Measurements from ENCODE around the gene P4HB.
A peak's percentile ranks its signal among the peaks of the same experiment; 100 is the strongest.
"Not testable (repeated sequence)": the region's sequence is repeated elsewhere in the genome, so short reads cannot be mapped to it uniquely, and the experiment has no call there.

P4HB gene

DNA sequence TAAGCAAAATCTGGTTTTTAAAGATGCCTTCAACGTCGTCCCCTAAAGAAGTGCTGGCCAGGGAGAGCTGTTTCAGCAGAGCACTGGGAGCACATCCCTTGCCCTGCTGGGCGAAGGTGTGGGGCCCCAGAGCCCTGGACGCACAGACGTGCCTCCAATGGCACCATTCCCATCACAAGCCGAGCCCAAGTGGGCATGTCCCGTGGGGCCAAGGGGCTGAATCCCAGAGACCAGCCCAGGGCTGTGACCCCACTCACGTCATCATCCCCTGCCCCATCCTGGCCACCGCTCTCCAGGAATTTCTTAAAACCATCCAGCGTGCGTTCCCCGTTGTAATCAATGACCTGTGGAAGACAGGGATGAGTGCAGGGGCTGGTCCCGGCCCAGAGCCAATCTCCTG, 15.4 kb downstream of the P4HB start:
- no peak for DNase-seq

DNA sequence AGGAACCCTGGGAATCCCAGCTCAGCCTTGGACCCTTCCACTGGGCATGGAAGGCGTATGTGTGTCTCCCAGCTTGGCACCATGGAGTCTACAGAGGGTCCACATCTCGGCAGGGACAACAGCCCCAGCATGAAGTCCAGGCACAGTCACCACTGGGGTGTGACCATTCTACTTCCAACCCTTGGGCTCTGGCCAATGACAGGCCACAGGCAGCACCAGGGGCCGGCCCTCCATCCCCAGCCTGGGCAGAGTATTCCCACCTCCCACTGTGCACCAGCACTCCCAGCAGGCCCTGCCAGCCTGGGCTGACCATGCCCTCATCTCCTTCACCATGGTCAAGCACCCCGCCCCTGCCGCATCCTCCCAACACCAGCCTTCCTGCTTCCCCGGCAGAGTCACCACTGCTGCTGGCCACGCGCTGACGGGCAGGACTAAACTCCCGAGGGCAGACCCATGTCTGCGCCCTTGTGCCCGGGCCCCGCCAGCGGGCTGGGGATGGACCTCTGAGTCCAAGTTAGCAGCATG, 15.9 kb downstream of the P4HB start:
- DNase-seq: no peak

DNA sequence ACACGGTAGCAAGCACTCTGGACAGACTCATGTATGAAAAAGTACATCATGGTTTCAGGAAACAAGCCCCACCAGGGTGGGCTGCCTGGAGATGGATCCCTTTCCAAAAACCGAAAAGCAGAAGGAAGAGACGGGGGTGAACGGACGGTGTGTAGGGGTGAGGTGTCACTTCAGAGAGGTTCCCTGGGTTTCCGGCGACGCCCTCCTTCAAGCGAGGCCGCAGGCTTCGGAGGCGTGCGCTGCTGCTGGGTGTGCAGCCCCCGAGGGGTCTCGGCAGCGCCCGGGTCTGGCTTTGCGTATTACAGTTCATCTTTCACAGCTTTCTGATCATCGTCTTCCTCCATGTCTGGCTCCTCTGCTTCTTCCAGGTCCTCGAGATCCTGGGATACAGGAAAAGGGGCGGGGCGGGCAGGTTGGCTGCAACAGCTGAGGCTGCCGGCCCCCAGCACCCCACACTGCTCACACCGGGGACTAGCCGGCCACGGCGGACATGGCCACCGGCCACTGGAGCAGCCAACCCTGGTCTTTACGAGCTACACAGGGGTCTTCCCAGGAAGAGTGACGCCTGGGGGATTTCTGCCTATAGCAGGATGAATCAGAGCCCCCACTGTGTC, 16.5 kb downstream of the P4HB start:
- DNase-seq: no peak

DNA sequence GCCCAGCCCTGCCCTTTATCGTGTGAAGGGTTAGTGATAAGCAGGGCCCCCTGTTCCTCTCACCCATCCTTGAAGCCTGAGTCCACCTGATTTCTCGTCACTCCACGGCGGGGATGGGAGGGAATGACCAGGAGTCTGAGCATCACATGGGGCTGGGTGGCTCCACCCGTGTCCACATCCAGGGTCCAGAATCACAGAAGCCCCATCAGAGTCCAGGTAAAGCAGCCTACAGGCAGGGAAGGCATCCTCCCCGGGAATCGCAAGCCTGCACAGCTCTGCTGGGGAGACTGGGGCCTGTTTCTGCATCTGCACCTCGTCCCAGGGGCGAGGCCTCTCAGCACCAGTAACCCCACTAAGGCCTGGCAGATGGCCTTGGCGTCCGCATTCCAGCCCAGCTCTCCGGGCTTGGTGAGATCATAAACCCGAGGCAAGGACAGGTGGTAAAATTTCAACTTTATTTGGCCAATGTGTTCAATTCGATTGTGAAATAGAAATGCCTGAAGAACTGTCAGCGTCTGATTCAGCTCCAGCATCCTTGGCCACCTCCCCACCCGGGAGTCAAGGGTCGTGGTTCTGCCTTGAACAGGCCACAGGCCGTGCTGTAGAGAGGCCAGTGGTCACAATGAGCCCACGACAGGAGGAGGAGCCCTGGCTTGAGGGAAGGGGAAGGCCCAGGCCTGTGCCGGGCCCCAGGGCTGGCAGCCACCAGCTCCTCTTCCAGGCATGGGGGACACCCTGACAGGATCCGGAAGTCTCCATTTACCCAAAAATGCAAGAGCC, 17.4 kb downstream of the P4HB start:
- no peak for DNase-seq

DNA sequence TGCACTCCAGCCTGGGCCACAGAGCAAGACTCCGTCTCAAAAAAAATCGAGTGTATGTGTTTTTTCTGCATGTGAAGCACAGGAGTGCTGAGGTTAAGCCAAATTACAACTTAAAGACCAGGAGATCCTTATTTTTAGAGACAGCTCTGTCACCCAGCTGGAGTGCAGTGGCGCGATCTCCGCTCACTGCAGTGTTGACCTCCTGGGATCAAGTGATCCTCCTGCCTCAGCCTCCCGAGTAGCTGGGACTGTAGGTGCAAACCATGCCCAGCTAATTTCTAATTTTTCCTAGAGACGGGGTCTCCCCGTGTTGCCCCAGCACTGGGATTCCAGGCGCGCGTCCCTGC, 18.0 kb downstream of the P4HB start:
- no peak for DNase-seq

DNA sequence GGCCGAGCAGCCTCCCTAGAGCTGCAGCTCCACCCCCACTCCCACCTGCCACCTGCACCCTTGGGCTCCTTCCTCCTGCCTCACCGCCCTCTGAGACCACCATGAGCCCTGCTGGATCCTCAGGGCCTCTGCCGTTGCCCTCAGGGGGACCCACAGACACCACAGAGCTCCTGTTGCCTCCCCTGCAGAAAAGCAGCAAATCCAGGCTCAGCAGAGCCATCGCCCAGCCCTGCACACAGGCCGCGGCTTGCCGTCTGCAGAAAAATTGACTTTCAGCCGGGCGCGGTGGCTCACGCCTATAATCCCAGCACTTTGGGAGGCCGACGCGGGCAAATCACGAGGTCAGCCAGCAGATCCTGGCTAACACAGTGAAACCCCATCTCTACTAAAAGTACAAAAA, 18.5 kb downstream of the P4HB start:
- no peak for DNase-seq

DNA sequence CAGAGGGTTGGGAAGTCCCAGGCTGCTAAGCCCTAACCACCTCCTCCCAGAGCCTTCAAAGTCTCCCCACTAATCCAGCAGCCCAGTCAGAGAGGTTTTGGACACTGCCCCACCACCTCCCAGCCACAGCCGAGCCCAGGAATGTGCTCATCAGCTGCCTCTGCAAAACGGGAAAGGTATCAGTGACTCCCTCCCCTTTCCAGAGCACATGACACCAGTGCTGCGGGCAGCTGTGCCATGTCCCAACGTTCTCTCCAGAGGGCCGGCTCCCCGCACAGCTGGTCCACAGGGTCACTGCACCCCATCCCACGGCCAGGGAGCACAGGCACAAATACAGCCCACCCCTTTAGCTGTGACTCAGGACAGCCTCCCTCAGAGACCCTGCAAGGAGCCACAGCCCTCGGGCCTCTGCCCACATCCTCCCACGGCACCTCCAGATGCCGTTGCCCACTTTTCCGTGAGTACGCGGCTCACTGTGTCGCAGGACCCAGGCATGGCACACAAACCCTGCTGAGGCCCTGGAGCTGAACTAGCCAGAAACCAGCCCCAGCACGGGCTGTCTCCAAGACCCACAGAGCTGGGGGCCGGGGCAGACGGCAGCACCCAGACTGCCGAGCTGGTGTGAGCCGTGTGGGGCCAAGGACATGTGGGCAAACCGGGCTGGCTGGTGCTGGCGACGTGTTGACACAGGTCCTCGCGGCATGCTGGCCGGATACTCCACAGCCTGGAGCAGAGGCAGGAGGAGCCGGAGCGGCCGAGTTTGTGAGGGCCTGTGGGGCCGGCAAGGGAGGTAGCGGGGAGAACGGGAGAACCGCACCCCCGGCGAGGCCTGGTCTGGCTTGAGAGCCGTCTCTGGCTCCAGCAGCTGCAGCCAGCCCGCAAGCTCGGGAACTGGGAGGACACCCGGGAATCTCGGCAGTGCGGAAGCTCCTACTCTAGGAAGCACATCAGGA, 19.2 kb downstream of the P4HB start:
- DNase-seq: no peak

DNA sequence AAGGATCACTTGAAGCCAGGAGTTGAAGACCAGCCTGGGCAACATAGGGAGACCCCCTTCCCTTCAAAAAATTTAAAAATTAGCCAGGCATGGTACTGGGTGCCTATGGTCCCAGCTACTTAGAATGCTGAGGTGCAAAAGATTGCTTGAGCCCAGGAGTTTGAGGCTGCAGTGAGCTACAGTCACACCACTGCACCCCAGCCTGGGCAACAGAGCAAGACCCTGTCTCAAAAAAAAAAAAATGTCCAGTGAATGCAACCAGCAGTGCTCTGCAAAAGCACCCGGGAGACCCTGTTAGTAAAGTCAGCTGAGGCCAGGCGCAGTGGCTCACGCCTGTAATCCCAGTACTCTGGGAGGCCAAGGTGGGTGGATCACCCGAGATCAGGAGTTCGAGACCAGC, 20.3 kb downstream of the P4HB start:
- DNase-seq: not testable (repeated sequence)

DNA sequence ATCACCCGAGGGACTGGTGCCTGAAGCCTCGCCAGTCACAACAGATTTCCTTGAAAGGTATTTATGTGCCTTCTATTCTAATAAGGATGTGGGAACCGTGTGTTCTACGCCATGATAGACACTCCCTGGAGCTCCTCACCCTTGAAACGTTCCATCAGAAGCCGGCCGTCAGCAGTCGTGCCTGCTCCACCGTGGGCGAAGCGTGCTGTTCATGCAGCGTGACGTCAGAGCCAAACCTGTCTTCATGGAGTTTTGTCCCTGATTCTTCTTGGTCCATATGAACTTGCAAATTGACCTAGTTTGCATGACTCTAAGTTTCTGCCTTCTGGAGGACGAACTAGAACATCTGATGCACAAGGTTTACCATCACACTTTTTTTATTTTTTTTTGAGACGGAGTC, 21.0 kb downstream of the P4HB start:
- no peak for DNase-seq

DNA sequence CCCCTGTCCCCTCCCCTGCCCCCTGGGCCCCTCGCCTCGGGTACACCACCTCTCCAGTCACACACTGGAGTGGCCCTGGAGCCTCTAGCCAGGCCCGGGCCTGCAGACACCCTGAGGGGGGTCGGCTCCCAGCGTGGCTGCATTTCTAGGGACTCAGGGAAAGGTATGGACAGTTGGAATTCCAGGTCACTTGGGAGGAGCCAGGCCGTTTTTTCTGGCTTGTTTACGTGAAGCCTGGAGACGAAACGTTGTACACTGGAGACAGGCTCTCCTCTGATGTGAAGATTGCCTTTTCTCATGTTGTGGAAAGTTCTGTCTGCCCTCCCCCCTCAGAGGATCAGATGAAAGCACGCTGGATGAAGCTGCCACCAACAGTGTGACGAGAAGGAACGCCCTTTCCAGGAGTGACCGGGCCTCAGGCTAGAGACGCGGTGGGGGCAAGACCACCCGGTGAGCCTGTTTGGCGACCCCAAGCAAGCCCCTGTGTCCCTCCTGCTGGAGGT, 21.5 kb downstream of the P4HB start:
- DNase-seq: no peak

DNA sequence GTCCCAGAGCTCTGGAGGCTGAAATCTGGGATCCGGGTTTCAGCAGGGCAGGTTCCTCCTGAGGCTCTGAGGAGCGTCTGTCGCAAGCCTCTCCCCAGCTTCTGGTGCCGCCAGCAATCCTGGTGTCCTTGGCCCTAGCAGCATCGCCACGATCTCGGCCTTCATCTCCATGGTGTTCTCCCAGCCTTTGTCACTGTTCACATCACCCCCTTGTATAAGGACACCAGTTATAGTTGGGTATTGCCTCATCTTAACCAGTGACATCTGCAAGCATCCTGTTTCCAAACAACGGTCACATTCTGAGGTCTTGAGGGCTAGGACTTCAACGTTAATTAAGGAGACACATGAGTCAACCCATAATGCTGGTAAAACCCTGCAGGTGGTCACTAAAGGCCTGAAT, 22.7 kb downstream of the P4HB start:
- no peak for DNase-seq

DNA sequence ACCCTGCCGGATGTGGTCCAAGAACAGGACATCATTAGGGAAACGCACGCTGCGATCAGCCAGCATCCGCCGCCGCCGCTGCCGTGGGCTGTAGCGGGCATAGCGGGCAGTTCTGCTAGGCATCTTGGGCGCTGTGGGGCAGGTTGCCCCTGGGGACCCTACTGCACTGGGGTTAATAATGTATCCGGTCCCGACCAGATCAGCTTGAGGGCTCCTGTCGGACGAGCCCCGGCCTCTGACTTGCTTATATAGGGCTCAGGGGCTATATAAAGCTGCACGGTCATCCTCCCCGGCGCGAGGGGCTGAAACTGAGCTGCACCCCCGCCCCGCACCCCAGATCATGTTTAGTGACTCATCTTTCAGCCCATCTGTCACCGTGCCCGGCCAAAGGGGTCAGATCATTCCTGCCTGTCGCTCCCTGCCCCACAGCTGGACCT, 25.5 kb downstream of the P4HB start, which contains the start of gene PPP1R27:
Gene PPP1R27, minus strand, starts transcription at position 220 of the 437 bp plus-strand sequence. Its CDS starts 97 bp downstream, at position 123.
- no peak for DNase-seq

DNA sequence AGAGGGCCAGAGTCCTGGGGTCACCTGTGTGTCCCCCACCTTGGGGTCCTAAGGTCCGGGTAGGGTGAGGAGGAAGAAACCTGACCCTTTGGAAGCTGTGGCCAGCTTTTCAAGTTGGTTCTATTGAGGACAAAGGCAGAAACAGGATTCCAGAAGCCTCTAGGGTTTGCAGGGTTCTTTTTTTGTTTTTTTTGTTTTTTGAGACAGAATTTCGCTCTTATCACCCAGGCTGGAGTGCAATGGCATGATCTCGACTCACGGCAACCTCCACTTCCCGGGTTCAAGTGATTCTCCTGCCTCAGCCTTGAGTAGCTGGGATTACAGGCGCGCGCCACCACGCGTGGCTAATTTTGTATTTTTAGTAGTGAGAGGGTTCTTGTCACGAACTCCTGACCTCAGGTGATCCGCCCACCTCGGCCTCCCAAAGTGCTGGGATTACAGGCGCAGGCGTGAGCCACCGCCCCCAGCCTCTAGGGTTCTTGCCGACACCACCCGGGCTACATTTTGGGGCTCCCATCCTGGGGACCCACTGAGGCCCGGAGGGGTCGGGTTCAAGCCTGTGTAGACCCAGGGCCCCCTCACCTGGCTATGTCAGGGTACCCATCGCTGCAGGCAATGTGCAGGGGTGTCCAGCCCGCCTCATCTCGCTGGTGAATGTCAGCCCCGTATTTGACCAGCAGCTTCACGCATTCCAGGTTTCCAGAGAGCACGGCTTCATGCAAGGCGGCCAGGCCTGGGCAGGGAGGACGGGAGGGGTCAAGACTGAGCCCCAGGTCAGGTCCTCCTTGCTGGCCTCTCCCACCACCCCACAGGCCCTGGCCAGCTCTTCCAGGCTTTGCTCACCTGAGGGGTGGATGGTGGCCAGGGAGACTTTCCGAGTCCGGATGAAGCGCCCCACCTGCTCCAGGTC, 26.2 kb downstream of the P4HB start:
- no peak for DNase-seq

DNA sequence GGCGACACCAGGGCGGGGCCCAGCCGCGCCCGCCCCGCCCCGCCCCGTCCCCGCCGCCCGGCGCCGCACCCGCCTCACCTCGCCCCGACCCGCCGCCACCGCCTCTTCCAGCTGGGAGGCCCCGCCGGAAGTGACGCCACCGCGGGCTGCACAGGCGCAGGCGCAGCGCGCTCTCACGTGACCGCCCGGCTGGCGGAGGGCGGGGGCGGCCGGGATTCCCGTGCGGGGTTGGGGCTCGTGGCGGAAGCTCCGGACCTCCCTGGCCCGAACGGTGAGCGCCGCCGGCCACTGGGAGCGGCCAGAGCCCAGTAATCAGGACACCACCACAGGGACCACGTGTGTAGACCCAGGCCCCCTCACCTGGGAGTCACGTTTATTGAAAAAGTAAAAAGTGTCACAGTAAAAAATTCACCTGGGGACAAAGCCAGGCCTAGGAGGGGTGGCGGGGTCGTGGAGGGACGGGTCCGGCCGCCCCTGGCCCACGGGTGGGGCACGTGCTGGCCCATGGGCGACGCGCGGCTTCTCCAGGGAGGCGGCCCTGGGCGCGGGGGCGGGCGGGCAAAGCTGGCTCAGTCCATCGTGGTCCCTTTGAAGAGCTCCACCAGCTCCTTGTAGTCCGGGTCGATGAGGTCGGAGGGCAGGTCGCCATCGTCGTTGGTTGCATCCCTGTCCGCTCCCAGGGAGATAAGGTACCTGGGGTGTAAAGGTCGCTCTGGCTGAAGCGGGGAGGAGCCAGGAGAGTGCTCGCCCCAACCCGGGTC, 27.0 kb downstream of the P4HB start, which contains the start of gene MCRIP1:
Gene MCRIP1, minus strand, starts transcription at position 132 of the 761 bp plus-strand sequence. CDS start 8,785 bp downstream, outside the sequence.
- DNase-seq: peak; percentile 92

DNA sequence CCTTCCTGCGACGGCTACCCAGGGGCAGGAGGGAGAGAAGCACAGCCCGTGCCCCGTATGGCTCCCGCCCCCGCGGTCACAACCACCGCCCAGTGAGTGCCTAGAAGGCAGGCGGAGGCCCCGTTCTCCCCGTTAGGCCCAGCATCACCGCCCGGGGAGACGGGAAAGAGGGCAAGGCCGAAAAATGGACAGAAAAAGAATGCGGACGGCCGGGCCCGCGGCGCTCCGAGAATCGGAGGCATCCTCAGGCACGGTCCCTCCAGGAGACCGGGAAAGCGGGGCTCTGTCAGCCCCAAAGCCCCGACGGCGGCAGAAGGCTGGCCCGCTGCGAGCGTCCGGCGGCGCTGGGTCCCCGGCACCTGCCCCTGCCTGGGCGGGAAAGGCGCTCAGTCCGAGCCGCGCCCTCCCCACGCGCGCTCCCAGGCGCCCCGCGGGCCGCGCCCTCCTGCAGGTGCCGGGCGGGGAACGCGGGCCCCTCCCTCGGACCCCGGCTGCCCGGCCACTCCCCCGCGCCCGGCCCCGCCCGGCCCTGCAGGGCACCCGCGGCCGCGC, 27.7 kb downstream of the P4HB start:
- DNase-seq: peak; percentile 27

DNA sequence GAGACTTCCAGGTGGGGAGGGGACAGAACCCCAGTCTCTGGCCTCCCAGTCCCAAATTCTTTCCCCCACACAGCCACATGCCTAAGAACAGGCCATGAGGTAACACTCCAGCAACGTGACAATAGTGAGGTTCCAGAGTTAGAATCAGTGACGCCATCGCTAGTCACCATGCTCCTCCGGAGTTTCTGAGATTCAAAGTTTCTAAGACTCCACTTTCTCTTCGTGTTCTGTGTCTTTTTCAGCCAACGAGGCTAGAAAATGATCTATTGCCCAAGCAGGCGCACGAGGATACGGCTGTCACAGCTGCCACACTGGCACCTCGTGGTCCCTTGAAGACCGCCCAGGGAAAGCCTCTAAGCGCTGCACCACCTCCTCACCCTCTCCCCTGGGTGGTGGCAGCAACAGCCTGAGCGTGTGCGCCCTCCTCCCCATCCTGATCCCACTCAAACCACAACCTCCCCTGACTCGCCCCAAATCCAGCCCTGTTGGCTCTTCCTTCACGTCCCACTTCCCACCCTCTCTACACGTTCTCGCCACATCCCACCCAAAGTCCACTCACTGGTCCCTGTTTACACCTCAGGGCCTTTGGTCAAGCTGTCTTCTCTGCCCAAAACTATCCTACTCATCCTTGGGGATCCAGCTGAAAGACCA, 28.3 kb downstream of the P4HB start:
- DNase-seq: peak; percentile 40

DNA sequence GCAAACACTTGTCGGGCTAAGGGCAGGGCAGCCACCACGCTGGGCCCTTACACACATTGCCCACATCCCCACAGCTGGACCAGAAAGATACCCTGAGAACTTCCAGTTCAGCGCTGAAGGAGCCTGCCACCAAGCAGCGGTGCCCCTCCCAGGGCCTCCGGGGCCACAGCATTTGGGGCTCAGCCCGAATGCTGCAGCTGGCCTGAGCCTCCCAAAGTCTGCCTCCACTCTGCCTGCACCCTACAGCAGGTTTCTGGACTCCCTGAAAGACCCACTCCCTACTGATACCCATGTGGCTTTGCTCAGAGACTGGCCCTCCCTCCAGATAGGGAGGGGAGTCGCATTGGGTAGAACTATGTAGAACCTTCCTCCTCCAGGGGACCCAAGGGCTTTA, 28.8 kb downstream of the P4HB start:
- no peak for DNase-seq

DNA sequence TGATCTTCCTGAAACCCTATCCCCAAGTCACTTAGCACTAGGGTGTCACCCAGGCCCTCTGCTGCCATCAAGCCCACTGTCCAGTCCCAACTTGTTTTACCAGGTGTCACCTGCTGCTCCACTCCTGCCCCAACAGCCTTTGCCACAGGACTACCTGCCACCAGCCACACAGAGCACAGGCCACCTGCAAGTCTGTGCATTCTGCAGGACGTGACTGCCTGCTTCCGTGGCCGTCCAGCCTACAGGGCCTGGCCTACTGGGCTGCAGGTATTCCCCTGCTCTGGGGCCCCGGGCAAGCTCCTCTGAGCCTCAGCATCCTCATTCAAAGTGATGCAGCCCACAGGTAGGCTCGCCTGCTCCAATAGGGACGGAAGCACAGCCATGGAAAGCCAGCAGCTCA, 30.5 kb downstream of the P4HB start:
- DNase-seq: no peak

DNA sequence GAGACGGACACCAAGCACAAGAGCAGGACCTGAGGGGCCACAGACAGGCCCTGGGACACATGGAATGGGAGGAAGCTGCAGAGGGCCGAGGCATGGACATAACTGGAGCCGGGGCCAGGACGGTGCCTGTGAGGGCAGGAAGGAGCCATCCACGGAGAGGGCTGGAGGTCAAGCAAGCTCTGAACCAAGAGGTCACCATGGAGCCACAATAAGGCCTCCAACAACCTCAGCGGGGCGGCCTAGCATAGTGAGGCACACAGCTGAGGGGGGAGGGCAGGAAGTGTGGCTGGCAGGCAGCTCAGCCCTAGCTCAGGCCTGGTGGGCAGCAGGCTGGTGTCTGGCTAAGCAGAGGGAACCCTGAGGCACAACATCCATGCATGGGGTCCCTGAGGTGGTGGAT, 31.7 kb downstream of the P4HB start:
- DNase-seq: no peak

DNA sequence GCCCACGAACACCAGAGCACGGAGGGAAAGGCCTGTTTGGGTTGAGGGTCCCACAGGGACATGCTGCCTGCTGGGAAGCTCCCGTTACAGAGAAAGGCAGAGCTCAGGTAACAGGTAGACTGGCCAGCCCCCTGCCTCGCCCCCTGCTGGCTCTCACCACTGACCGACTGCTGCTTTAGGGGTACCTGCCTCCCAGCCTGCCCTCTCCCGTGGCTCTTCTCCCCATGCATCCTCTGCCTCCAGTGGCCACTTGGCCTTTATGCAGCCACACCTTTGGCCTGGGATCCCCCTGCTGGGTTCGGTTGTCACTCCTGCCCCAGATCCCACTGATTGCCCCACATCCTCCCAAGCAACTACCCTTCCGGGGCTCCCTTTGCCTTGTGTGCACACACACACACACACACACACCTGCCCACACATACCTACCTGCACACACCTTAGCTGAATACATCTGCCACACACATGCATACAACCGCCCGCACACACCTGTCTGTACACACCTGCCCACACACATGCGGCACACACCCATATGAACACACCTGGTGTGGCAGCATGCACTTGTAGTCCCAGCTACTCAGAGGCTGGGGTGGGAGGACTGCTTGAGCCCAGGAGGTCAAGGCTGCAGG, 34.4 kb downstream of the P4HB start:
- DNase-seq: no peak
